SU-DHL-6 (cell line): Measurements from ENCODE around the gene DEDD2.

Experiments used
- EZH2phosphoT487 ChIP-seq: fragments of 200-600 bp; sonication (generic), shearing (Covaris generic); conservative IDR thresholded peaks from 2 replicates; pipeline ENCODE4 v1.6.1; 2018; ENCODE audit warnings: mild to moderate bottlenecking, antibody characterized with exemption, low read length, moderate library complexity, mixed read lengths
- TF ChIP-seq, protein P1 (sequence below): fragments of 200-600 bp; sonication (generic); IDR thresholded peaks from one replicate; pipeline ENCODE4 v1.5.1; 2017; ENCODE audit warnings: antibody characterized with exemption, mild to moderate bottlenecking, low read length, moderate library complexity; ENCODE audit not compliant: insufficient read depth, poor library complexity, severe bottlenecking

- TF ChIP-seq, protein P1, sequence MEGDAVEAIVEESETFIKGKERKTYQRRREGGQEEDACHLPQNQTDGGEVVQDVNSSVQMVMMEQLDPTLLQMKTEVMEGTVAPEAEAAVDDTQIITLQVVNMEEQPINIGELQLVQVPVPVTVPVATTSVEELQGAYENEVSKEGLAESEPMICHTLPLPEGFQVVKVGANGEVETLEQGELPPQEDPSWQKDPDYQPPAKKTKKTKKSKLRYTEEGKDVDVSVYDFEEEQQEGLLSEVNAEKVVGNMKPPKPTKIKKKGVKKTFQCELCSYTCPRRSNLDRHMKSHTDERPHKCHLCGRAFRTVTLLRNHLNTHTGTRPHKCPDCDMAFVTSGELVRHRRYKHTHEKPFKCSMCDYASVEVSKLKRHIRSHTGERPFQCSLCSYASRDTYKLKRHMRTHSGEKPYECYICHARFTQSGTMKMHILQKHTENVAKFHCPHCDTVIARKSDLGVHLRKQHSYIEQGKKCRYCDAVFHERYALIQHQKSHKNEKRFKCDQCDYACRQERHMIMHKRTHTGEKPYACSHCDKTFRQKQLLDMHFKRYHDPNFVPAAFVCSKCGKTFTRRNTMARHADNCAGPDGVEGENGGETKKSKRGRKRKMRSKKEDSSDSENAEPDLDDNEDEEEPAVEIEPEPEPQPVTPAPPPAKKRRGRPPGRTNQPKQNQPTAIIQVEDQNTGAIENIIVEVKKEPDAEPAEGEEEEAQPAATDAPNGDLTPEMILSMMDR, result no peak
- no peak for TF ChIP-seq EZH2phosphoT487
Measured at GRCh38 chr19:42249149-42249750, 31.8 kb upstream of the DEDD2 start.
